GM19463 (cell line): ENCODE measurements around the gene LPIN1.
"Not testable (repeated sequence)": the region's sequence is repeated elsewhere in the genome, so short reads cannot be mapped to it uniquely, and the experiment has no call there.

Experiments used
- ATAC-seq: cut with Tn5 transposase; IDR thresholded peaks from one replicate; pipeline ENCODE4 v1.9.1; 2021; ENCODE audit warnings: mild to moderate bottlenecking, moderate library complexity; ENCODE audit not compliant: unreplicated experiment

LPIN1 gene

GRCh38 chr2:11713815-11714214 is 32.6 kb upstream of the LPIN1 start:
- no peak for ATAC-seq

- no peak for ATAC-seq
These were observed 30.3 kb upstream of the LPIN1 start for GRCh38 chr2:11715987-11716652.

GRCh38 chr2:11716689-11717321 is 29.6 kb upstream of the LPIN1 start:
- ATAC-seq: no peak

- ATAC-seq: no peak
These were observed 28.8 kb upstream of the LPIN1 start for GRCh38 chr2:11717623-11718022.

GRCh38 chr2:11718606-11719005 is 27.8 kb upstream of the LPIN1 start:
- ATAC-seq: no peak

GRCh38 chr2:11719230-11719977 is 27.0 kb upstream of the LPIN1 start:
- ATAC-seq: no peak

- no peak for ATAC-seq
These were observed 25.7 kb upstream of the LPIN1 start for GRCh38 chr2:11720752-11721151.

- ATAC-seq: no peak
These were observed 24.0 kb upstream of the LPIN1 start for GRCh38 chr2:11722292-11723060.

GRCh38 chr2:11723061-11723371 is 23.4 kb upstream of the LPIN1 start:
- ATAC-seq: no peak

GRCh38 chr2:11724151-11724550 is 22.3 kb upstream of the LPIN1 start:
- ATAC-seq: no peak

- ATAC-seq: no peak
These were observed 20.0 kb upstream of the LPIN1 start for GRCh38 chr2:11726384-11726783.

GRCh38 chr2:11729362-11730212 is 16.8 kb upstream of the LPIN1 start:
- no peak for ATAC-seq

GRCh38 chr2:11731214-11731984 is 15.0 kb upstream of the LPIN1 start:
- not testable (repeated sequence) for ATAC-seq

- ATAC-seq: no peak
These were observed 13.8 kb upstream of the LPIN1 start for GRCh38 chr2:11732587-11732986.

GRCh38 chr2:11737852-11738251 is 8.6 kb upstream of the LPIN1 start:
- not testable (repeated sequence) for ATAC-seq

- peak; percentile 66 for ATAC-seq
These were observed 7.6 kb upstream of the LPIN1 start for GRCh38 chr2:11738589-11739436.

- no peak for ATAC-seq
These were observed 5.7 kb upstream of the LPIN1 start for GRCh38 chr2:11740723-11741122.

- ATAC-seq: no peak
These were observed 4.1 kb upstream of the LPIN1 start for GRCh38 chr2:11742317-11742701.
